NOMO-1 treated with DMSO at 0.1 percent for 48 hours (cell line): Measurements from ENCODE around the gene THSD4.

Source experiments
- DNase-seq: peaks from one replicate; lab custom pipeline; 2025; ENCODE audit not compliant: unreplicated experiment; lab: John Stamatoyannopoulos, UW

The THSD4 gene

GRCh38 chr15:71288348-71288955 lies 173.2 kb downstream of the THSD4 start:
- no peak for DNase-seq

GRCh38 chr15:71290002-71290401 lies 174.7 kb downstream of the THSD4 start:
- DNase-seq, result no peak

- DNase-seq, result no peak
Observed at GRCh38 chr15:71290881-71291635, 175.8 kb downstream of the THSD4 start.

- no peak for DNase-seq
Observed at GRCh38 chr15:71291723-71292122, 176.5 kb downstream of the THSD4 start.

GRCh38 chr15:71293723-71294122 lies 178.5 kb downstream of the THSD4 start:
- no peak for DNase-seq

GRCh38 chr15:71294251-71294910 lies 179.1 kb downstream of the THSD4 start:
- no peak for DNase-seq

- DNase-seq, result peak; percentile 93
Observed at GRCh38 chr15:71294911-71295602, 179.8 kb downstream of the THSD4 start.

GRCh38 chr15:71295603-71296314 lies 180.5 kb downstream of the THSD4 start:
- no peak for DNase-seq

GRCh38 chr15:71296315-71296679 lies 181.0 kb downstream of the THSD4 start:
- no peak for DNase-seq

GRCh38 chr15:71301958-71302621 lies 186.8 kb downstream of the THSD4 start:
- no peak for DNase-seq

- DNase-seq, result no peak
Observed at GRCh38 chr15:71302861-71303410, 187.7 kb downstream of the THSD4 start.

GRCh38 chr15:71303977-71304376 lies 188.7 kb downstream of the THSD4 start:
- DNase-seq, result no peak

- no peak for DNase-seq
Observed at GRCh38 chr15:71304681-71305080, 189.4 kb downstream of the THSD4 start.

GRCh38 chr15:71306538-71306937 lies 191.3 kb downstream of the THSD4 start:
- DNase-seq, result no peak

- DNase-seq, result no peak
Observed at GRCh38 chr15:71312194-71312708, 197.0 kb downstream of the THSD4 start.

GRCh38 chr15:71312731-71313460 lies 197.6 kb downstream of the THSD4 start:
- no peak for DNase-seq

GRCh38 chr15:71313806-71314205 lies 198.5 kb downstream of the THSD4 start:
- no peak for DNase-seq

- no peak for DNase-seq
Observed at GRCh38 chr15:71314956-71315537, 199.8 kb downstream of the THSD4 start.

GRCh38 chr15:71316911-71317310 lies 201.6 kb downstream of the THSD4 start:
- no peak for DNase-seq
